Right renal pelvis (tissue), 4 donors: ENCODE data around the gene IRS2. TPM values are rescaled to one million over a fixed set of nuclear protein-coding genes. Genes with fewer than 3 reads are reported as not detected.
"Not testable (repeated sequence)": the region's sequence is repeated elsewhere in the genome, so short reads cannot be mapped to it uniquely, and the experiment has no call there.

Experiments used
- DNase-seq, 4 donors: peaks; one replicate each; pipeline ENCODE4 v3.0.0-alpha.2; 2013; ENCODE audit warnings: low read depth in 4 of 4, low spot score in 3 of 4, missing footprints in 1 of 4
- polyA plus RNA-seq, 4 donors: library from polyadenylated mRNA; unstranded; fragments of 120-200 nt; gene quantifications; one replicate each; pipeline ENCODE4 v1.2.1, GENCODE V29; 2013; ENCODE audit not compliant: insufficient read length in 4 of 4

Gene IRS2, protein sequence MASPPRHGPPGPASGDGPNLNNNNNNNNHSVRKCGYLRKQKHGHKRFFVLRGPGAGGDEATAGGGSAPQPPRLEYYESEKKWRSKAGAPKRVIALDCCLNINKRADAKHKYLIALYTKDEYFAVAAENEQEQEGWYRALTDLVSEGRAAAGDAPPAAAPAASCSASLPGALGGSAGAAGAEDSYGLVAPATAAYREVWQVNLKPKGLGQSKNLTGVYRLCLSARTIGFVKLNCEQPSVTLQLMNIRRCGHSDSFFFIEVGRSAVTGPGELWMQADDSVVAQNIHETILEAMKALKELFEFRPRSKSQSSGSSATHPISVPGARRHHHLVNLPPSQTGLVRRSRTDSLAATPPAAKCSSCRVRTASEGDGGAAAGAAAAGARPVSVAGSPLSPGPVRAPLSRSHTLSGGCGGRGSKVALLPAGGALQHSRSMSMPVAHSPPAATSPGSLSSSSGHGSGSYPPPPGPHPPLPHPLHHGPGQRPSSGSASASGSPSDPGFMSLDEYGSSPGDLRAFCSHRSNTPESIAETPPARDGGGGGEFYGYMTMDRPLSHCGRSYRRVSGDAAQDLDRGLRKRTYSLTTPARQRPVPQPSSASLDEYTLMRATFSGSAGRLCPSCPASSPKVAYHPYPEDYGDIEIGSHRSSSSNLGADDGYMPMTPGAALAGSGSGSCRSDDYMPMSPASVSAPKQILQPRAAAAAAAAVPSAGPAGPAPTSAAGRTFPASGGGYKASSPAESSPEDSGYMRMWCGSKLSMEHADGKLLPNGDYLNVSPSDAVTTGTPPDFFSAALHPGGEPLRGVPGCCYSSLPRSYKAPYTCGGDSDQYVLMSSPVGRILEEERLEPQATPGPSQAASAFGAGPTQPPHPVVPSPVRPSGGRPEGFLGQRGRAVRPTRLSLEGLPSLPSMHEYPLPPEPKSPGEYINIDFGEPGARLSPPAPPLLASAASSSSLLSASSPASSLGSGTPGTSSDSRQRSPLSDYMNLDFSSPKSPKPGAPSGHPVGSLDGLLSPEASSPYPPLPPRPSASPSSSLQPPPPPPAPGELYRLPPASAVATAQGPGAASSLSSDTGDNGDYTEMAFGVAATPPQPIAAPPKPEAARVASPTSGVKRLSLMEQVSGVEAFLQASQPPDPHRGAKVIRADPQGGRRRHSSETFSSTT (N-terminal part only)
- 10 to 100 TPM; 11.4 to 14.9 (median 12.1) TPM for polyA plus RNA-seq

GRCh38 chr13:109786457-109787134, at the start of gene IRS2:
Gene IRS2, minus strand, starts transcription at chr13:109786583. Its CDS starts 530 bp downstream, at chr13:109786053.
- DNase-seq = peak; percentile 75 to 87 (median 80)

DNA sequence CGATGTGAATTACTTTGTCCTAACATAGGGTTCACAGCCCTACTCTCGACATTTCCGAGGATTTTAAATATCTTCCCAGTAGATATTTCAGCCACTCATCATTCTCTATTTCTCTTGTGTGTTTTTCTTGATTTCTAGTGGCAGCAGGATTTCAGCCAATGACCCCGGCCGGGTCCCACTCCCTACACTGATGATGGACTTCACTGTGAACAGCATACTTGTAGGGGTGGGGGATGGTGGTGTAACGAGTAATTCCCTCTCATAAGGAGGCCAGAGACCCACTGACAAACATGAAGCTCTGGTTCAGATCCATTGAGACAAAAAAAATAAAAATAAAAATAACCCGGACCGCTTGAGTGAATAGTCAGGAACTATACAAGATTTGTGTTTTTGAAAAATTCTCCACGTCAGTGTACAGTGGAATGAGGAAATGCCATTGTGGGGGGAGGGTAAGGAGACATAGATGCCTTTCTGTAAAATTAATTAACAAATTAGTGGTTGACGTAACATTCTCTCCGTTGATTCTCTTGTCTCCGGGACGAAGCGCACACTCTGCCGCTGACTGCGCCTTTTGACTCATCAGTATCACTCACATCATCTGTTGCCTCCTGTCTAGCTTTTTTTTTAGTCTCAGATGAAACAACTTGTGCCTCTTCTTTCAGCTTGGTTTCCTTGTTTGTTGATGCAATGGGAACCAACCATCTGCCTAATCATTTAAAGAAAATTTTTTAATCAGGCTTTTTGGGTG, 48.8 kb upstream of the IRS2 start:
- no peak for DNase-seq

GRCh38 chr13:109833940-109834339, 47.6 kb upstream of the IRS2 start:
- DNase-seq = no peak

GRCh38 chr13:109833071-109833470, 46.7 kb upstream of the IRS2 start:
- no peak for DNase-seq

DNA sequence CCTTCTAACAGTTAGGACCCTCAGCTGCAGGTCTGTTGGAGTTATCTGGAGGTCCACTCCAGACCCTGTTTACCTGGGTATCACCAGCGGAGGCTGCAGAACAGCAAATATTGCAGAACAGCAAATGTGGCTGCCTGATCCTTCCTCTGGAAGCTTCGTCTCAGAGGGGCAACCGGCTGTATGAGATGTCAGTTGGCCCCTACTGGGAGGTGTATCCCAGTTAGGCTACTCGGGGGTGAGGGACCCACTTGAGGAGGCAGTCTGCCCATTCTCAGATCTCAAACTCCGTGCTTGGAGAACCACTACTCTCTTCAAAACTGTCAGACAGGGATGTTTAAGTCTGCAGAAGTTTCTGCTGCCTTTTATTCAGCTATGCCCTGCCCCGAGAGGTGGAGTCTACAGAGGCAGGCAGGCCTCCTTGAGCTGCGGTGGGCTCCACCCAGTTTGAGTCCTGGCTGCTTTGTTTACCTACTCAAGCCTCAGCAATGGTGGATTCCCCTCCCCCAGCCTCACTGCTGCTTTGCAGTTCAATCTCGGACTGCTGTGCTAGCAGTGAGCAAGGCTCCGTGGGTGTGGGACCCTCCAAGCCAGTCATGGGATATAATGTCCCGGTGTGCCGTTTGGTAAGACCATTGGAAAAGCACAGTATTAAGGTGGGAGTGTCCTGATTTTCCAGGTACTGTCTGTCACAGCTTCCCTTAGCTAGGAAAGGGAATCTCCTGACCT, 42.4 kb upstream of the IRS2 start:
- DNase-seq = not testable (repeated sequence)

GRCh38 chr13:109823201-109823600, 36.8 kb upstream of the IRS2 start:
- DNase-seq = not testable (repeated sequence)

GRCh38 chr13:109821103-109821502, 34.7 kb upstream of the IRS2 start:
- DNase-seq = no peak

- no peak for DNase-seq
Measured at GRCh38 chr13:109819874-109820273, 33.5 kb upstream of the IRS2 start.

- DNase-seq = no peak
Measured at GRCh38 chr13:109818886-109819285, 32.5 kb upstream of the IRS2 start.

- DNase-seq = no peak
Measured at GRCh38 chr13:109817591-109818535, 31.5 kb upstream of the IRS2 start.

GRCh38 chr13:109816808-109817203, 30.4 kb upstream of the IRS2 start:
- DNase-seq = no peak

DNA sequence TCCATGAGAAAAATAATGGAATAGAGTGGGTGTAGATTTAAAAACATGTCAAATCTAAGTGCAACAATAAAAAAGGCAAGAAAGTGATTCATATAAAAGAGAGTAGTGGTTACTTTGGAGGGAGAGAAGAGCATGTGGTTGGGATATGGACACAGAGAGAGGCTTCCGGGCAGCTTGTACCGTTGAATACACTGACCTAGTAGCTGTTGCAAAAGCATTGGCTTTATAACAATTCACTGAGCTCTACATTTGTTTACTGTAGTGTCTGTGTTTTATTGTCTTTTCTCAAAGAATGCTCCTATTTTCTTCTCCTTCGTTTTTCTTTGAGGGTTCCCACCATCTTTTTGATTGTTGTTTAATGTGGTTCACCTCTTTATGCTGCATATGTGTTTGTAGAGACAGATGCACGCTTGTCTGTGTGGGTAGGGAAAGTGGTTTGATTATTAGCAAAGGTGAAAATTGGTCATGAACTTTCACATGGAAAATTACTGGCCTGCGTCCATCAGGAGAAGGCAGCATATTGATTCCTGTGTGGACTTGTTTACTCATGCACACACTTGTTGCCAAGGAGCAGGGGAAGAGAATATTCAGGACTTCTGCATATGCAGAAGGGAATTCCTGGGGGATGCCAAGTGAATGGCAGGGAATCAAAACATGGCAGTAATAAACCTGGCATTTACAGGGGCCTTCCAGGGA, 29.9 kb upstream of the IRS2 start:
- DNase-seq = no peak

DNA sequence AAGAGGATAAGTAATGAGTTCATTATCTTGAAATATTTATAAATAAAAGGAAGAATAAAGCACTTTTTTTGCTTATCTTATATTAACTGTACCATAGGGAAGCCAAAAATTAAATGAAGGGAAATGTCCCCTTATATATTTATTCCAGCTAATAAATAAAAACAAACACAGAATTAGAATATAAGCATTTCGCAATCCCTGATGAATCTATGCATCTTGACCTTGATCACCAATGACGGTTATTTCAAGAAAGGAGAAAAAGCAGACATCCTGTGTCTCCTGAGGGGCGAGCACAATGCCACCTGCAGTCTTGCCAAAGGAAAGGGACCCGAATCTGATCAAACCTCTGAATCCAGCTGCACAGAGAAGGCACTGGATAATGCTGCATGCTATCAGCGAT, 29.3 kb upstream of the IRS2 start:
- DNase-seq = no peak

DNA sequence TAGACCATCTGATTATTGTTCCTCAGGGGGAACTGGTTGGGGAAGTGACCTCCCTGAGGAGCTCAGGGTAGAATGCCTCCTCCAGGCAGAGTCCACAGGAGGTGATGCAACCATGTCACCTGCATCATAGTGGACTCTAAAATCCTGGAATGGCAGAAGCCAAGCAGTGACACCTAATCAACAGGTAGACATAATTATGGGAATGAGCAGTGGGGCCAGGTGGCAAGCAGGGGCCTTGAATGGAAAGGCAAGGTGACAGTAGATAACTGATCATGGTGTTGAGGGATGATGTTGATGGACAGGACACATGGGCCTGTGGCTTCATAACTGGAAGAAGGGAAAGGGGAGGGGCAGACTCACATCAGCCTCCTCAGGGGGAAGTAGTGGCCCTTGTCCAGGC, 27.3 kb upstream of the IRS2 start:
- no peak for DNase-seq

DNA sequence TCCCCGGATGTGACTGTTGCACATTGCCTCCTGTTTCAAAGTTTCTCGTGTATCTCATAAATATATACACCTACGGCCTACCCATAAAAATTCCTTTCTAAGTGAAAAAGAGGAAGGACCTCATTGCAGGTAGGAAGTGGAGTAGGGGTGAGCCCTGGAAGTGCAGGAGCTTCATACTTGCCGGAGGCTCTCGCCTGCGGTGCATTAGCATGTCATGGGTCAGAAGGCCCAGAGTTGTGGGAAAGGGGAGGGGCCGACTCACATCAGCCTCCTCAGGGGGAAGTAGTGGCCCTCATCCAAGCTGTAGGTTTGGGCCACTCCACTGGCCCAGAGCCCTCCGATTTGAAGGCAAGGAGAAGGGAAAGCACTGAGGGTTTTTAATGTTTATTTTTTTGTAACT, 26.0 kb upstream of the IRS2 start:
- no peak for DNase-seq

DNA sequence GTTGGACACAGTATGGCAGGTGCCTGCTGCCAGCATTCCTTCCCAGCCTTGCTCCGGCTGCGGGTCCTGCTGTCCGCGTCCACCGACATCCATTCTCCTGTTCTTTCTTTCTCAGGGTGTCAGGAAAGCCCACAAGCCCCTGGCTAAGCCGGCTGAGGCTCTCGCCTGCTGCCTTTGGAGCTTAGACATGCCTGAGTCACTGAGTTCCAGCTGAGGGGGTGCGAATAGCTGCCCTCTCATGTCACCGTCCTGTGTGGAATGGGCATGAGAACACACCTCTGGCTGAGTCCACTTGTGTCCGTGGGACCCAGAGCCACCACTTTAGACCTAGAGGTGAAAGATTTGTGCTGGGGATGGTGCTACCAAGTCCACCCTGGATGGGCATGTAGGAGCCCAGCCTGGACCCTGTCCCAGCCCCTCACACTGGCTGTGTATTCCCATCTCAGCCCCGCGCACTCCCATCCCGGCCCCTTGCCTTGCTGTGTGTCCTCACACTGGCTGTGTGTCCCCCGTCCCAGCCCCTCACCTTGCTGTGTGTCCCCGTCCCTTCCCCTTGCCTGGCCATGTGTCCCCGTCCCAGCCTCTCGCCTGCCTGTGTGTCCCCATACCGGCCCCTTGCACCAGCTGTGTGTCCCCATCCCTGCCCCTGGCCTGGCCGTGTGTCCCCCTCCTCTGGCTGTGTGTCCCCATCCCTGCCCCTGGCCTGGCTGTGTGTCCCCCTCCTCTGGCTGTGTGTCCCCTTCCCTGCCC, 24.6 kb upstream of the IRS2 start:
- DNase-seq = no peak
